Stimulated activated CD4-positive, alpha-beta T cell treated with anti-CD3 and anti-CD28 coated beads, Interleukin-12 subunit alpha, Interleukin-12 subunit beta, amount 100 ng/mL, for 48 hours (primary cell): ENCODE results near the gene STK25.

Experiments used
- DNase-seq, 3 donors: peaks; one replicate each; pipeline ENCODE4 v3.0.0-alpha.2; 2020; ENCODE audit warnings: low read depth in 2 of 3, low spot score in 1 of 3

The STK25 gene

DNA sequence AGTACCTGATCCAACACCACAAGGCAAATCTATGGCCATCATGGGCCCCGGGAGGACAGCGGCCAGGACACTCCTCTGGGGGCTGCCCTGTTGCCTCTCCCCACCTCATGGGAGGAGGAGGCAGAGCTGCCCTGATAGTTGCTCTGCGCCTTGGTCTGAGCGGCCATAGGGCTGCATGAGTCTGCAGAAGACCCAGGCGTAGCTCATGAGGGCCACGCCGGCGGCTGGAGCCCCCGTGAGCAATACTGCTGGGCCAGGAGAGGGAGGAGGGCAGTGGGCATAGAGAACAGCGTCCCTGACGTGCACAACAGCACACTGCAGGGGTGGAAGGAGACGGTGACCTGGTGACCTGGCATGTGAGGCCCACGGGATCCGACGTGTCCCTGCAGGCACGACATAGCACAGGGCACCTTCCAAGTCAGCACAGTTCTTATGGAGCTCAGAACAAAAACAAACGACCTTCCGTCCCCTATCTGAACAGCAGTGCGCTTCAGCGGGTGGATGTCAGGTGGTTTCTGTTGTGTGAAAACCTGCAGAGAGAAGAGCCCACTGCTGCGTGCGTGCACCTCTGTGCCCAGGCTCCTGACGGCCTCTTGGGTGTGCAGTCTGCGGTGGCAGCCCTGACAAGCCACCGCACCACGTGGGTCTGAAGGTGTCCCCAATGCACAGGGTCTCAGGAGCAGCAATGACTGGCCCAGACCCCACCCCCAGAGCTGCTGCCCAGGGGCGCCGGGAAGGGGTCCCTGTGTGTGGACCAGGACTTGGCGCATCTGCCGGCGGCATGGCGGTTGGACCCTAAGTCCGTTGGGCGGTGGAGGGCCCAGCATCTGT is 13.0 kb downstream of the STK25 start:
- DNase-seq, result no peak

DNA sequence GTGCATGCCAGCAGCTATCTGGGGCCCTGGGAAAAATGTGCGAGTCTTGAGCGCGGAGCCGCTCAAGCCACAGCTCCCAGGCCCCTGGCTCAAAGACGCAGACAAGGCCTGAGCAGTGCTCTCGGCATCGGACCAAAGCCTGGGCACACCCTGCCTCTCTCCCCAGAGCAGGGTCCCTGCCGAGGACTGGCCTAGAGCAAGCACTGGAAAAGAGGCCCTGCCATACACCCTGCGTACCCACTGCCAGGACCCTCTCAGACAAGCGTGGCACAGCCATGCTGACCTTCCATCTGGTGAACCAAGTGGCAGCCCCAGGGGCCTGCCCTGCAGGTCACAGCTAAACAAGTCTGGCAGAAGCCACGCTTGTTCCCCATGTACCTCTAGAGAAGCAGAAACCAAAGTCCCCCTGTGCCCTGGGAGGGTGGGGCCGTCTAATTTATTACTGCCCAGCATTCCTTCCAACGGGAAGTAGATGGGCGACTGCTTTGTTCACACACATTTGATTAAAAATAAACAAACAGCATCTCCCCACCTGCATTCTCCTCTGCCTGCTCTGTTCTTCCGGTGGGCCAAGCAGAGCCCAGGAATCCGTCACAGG is 14.0 kb downstream of the STK25 start:
- DNase-seq, result no peak

DNA sequence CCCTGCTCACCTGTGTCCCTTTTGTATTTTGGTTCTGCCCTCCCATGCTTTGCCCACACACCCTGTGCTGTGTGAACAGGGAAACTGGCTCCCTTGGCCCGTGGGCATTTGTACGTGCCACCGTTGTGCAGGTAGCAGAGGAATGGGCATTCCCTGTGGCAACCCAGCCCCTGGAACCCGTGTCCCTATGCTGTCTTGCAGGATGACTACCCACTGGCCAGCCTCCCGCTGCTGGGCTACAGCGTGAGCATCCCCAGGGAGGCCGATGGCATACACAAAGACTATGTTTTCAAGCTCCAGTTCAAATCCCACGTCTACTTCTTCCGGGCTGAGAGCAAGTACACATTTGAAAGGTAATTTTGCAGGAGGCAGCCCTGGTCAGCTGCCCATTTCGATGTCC is 15.3 kb downstream of the STK25 start:
- no peak for DNase-seq

DNA sequence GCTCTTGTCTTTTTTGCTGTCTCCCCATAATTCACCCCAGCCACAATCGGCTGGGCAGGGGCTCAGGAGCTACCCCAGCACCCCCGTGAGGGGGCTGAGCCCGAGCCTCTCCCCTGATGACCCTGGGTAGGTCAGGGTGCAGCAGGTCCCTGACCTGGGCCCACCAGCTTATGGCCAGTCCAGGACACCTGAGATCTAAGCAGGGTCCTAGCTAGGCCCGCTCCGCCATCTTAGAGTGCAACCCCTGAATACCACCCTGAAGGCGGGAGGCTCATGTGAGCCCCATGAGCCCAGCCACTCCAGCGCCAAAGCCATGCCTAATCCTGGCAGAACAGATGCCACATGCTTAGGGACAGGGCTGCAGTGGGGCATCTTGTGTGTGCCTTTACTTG is 16.2 kb downstream of the STK25 start:
- DNase-seq, result no peak

DNA sequence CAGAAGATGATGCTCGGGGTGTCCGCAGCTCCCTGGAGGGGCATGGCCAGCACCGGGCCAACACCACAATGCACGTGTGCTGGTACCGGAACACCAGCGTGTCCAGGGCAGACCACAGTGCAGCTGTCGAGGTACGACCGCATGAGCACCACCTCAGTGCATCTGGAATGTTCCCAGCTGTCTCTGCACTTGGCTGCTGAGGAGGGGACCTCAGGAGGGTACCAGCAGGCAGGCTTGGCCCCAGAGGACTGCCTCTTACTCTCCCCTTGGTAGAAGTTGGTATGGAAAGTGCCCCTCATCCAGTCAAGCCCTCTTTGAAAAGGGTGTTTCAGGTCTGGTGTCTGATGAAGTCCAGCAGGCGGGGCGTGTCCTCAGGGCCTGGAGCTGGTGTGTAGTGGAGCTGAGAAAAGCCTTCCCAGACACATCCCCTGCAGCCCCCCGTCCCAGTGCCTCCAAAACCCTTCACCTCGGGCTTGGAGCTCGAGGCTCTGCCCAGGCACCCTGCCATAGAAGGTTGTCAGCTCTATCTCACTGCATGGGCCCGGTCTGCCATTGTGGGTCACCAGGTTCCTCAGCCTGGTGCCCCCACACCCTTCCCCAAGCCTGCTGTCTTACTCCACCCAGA is 16.7 kb downstream of the STK25 start:
- no peak for DNase-seq

DNA sequence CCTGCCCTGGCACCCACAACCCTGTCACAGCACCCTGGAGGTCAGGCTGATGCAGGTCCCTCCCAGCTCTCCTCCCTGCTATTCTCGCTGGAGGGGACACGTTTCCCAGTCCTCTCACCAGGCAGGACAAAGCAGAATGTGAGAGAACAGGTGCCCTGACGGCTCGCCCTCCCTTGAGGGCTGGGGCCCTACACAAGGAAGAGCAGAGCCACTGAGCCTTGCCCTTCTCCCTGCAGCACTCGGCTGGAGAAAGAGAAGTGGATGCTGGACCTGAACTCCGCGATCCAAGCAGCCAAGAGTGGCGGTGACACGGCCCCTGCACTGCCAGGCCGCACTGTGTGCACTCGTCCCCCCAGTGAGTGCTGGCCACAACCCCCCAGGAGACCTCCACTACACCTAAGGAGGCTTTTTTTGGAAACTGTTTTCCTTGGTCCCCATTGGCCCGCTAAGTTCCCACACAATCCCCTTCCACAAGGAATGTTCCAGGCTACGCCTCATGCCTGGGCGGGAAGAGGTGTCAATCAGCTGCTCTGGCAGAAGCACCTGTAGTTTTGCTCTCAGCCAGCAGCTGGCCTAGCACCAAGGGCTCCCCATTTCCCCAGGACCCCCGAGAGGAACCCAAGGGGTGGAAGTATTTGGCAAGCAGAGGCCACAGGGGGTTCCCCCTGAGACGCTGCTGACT is 17.4 kb downstream of the STK25 start:
- DNase-seq, result no peak

DNA sequence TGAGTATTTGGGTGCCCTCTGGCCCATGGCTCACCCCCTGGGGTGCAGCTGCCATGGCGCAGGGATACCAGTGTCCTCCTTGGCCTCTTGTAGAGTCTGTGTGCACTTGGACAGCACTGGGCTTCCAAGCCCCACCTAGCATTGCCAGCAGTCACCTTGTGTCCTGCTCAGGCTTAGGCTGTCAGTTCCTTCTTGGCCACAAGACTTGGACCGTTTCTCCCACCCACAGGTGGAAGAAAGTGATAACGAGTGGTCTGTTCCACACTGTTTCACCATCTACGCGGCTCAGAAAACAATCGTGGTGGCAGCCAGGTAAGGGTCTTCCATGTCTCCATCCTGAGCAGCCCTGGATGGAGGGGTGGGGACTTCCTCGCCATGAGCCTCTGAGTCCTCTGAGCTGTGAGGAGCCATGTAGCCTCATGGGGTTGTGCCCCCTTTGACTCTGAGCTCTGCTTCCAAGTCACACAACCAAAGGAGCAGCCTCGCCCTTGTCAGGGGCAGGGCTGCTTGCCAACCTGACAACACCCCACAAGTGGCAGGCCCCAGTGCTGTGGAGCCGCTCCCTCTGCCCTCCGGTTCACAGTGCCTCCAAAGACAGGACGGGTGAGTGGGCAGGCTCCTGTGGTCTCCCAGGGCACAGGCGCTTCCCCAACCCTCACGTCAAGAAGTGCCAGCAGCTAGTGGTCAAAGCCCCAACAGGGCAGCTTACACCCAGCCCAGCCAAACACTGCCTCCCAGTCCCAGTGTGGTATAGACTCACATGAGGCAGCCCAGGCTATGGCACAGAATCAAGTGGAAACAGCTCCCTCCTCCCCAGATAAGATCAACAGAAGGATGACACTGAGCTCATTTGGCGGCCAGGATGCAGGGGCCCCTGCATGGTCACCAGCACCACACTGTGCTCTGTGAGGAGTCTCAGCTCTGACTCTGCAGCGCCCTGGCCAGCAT is 18.4 kb downstream of the STK25 start:
- no peak for DNase-seq

DNA sequence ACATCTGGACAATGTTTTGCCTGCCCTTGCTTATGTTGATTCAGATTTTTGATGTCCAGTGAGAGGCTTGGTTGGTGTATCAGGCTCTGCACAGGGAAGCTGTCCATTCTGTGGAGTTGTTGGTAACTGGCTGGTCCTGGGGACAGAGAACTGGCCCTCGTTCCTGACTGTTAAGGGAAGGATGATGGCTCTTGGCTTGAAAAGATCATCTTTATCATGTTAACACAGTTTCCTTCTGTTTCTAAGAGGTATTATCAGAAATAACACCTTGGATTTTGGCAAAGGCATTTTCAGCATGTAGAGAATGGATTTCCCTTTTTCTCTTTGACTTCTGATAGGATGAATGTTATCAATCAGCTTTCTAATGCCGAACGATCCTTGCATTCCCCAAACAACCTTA is 19.3 kb downstream of the STK25 start:
- no peak for DNase-seq

DNA sequence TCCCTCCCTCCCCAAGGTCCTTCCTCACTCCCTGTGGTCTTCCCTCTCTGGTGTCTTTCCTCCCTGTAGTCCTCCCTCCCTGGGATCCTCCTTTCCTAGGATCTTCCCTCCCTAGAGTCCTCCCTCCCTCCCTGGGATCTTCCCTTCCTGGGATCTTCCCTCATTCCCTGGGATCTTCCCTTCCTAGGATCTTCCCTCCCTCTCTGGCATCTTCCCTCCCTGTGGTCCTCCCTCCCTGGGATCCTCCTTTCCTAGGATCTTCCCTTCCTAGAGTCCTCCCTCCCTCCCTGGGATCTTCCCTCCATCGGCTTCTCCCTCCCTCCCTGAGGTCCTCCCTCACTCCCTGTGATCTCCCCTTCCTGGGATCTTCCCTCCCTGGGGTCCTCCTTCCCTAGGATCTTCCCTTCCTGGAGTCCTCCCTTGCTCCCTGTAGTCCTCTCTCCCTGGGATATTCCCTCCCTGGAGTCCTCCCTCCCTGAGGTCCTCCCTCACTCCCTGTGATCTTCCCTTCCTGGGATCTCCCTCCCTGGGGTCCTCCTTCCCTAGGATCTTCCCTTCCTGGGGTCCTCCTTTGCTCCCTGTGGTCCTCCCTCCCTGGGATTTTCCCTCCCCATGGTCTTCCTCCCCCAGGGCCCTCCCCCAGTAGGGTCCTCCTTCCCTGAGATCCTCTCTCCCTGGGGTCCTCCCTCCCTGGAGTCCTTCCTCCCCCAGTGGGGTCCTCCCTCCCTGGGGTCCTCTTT is 23.0 kb downstream of the STK25 start:
- no peak for DNase-seq

DNA sequence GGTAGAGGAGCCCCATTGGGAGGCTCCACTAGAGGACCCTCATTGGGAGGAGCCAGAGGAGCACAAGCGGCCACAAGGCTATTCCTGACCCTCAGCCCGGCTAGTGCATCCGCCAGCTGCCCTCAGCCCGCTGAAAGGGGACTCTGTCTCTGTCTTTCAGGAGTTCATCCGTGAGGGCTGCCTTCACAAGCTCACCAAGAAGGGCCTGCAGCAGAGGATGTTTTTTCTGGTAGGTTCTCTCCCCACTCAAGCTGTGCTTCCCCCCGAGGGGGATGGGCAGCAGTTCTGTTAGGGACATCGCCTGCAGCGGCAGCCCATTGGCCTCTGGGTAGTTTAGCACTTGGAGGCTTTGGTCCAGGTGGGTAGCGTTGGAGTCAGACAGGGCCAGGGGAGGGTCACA is 25.1 kb downstream of the STK25 start:
- DNase-seq, result no peak

DNA sequence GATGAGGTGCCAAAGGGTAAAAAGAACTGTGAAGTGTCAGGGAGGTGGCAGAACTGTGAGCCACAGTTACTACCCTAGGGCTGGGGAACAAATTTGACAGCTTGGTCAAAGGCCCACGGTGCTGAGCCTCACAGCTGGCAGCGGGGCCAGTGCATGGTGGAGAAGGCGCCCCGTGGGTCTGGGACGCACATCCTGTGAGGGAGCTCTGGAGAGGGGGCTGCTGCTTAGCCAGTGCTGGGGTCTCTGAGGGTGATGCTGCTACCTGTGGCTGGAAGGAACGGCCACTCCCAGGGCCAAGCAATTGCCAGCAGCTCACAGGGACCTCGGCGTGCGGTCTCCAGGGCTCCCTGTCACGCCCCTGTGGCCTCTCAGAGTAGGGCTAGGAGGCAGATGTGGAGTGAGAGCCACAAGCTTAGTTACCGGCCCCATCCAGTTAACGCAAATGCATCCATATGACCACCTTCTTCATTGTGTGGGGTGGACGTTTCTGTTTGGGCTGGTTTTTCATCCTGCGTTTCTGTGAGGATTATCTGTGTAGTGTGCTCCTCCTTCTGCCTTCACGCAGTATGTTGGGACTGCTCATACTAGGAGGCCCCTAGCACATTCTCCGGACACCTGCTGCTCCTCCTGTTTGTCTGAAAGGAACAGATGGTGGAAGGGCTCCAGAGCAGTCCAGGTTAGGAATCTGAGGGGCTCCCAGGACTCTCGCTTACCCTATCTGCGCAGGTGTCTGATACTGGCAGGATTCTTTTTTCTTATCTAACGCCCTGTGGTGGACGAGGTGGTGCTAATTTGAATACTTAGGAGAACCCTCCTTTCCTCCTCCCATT is 26.0 kb downstream of the STK25 start:
- DNase-seq, result no peak

DNA sequence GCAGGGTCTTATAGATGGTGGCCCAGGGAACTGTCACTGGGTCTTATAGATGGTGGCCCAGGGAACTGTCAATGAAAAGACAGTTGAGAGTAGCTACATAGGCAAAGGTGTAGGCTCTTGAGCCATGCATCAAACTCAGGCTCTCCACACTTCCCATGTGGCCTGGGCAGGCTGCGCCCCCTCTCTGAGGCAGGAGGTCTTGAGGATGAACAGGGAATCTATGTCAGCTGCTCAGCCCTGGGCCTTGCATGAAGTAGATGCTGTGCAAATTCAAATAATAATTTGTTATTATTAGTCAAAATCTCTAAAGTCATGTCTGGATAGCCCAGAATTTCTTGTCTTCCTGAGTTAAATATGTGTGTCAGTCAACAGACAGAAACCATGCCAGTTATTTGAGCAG is 26.7 kb downstream of the STK25 start:
- DNase-seq, result no peak

DNA sequence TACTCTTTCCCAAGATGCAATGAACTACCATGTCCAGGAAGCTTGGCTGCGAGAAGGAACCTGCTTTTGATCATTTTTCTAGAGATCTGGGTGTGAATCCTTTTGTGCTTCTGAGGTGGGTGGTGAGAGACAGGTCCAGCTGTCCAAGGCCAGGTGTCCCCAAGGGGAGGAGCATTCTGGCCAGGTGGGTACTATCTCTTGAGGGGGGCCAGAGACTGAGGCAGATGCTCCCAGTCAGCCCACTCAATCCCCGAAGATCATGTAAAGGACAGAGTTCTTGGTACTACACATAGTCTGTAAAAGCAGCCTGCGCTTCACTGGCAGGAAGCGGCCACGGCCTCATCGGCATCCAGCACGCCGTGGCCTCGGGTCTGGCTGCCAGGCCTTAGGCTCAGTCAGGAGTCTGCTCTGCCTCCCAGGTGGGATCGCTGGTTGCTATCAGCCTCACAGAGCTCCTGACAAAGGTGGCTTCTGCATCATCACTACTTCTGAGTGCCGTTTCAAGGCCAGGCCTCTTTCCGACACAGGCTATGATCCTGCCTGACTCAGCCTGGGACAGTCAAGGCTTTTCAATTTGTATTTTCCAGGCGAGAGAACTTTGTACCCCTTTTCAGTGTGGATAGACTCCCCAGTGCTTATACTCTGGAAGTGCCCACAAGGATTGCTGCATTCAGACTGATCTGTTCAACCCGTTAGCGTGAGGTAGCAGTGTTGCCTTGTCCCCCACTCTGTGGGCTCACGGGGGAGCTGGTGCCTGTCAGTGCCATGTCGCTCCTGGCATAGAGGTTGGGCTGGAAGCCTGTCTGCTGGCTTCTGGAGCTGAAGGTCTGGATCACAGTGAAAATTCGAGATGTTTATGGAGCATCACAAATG is 29.1 kb downstream of the STK25 start:
- no peak for DNase-seq

DNA sequence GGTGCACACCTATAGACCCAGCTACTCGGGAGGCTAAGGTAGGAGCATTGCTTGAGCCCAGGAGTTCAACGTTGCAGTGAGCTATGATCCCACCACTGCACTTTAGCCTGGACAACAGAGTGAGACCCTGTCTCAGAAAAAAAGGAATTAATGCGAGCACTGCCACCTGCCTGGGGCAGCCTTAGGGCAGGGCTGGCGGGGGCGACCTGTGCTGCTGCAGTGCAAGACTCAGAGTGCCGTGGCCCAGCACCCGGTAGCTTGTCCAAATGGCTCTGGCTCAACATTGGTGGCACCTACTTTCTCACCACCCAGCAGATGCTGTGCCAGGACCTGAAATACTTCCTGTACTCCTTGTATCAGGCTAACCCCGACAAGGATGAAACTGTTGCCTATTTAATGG is 30.2 kb downstream of the STK25 start:
- DNase-seq, result no peak

DNA sequence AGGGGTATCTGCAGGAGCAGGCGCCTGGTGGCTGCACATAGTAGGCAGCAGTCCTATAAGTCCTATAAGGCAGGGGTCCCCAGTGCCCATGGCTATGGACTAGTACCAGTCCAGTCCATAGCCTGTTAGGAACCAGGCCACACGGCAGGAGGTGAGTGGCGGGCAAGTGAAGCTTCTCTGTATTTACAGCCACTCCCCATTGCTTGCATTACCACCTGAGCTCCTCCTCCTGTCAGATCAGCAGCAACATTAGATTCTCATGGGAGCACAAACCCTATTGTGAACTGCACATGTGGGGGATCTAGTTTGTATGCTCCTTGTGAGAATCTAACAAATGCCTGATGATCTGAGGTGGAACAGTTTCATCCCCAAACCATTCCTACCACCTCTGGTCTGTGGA is 33.1 kb downstream of the STK25 start:
- no peak for DNase-seq

DNA sequence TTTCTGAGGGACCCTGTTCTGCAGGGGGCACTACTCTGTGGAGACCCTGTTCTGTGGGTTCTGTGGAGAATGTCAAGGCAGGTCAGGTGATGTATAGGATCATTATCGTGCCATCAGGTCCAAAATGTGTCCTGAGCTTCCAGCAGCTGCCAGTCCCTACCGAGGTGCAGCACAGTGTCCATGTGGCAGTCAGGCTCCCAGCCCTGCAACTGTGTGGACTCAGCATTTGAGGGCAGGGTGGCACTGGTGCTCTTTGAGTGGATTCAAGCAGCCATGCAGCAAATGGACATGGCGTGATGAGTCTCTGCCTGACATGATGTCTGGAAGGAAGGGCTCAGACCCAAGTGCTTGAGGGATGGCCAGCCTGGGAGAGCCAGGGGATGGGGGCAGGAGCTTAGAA is 35.0 kb downstream of the STK25 start:
- no peak for DNase-seq

DNA sequence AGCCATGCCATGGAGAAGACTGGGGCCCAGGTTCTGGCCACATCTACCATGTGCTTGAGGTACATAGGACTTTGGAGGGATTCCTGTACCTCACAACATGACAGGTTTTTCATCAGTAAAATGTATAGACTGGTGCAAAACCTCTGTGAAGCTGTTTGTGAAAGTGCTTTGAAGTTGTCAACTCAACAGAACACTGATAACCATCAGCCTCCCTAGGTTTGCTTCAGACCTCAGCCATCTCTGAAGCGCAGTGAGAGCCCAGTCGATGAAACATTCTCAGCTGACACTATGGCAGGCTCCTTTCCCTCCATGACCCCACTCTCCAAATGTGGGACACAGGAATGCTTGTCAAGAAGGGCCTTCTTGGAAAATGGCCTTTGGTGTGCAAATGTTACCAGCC is 38.6 kb downstream of the STK25 start:
- DNase-seq, result no peak

DNA sequence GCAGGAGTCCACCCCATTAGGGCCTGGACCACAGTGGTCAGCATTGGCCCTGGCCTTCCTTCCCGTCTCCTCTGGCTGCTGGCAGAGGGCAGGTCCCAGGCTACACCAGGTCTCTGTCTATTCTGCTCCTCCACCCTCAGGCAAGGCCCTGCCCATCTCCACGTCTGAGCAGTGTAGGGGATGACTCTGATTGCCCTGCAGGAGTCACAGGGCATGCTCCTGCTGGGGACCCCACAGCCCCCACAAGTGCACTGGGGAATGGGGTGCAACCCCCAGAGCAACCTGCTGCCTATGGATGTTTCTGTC is 40.0 kb downstream of the STK25 start:
- no peak for DNase-seq
